HG02870 (cell line): ENCODE measurements around the gene COL25A1.
"Not testable (repeated sequence)": the region's sequence is repeated elsewhere in the genome, so short reads cannot be mapped to it uniquely, and the experiment has no call there.

Source experiments
- ATAC-seq: cut with Tn5 transposase; IDR thresholded peaks from one replicate; pipeline ENCODE4 v1.9.1; 2021; ENCODE audit warnings: mild to moderate bottlenecking, moderate library complexity; ENCODE audit not compliant: unreplicated experiment

COL25A1 gene

DNA sequence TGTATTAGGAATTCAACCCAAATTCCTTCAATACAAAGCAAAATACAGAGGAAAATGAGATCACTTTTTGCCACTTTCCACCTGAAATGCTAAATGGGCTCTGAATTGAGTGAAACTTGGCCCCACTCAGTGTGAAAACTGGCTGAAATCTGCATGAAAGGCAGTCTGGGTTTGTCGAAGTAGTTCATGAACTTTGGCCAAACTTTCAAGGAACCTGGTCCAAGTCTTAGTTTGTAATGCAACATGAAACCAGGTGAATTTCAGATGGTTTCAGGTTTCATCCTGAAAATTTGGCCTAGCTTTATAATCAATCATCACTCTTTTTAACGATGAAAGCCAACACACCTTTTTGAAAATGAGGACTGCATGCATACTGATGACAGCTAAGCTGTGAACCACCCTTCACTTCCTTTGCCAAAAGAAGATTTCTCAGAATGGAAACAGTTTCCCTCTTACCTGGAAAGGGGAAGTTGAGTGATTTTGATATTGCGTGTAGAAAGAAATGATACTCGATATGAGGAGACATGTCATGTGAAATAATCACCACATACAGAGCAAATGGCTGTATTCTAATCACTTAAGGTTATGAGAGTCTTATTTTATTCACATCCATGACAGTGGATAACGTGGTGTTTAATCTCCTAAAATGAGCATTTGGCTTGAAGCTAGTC, 329.7 kb downstream of the COL25A1 start:
- ATAC-seq: peak; percentile 79

DNA sequence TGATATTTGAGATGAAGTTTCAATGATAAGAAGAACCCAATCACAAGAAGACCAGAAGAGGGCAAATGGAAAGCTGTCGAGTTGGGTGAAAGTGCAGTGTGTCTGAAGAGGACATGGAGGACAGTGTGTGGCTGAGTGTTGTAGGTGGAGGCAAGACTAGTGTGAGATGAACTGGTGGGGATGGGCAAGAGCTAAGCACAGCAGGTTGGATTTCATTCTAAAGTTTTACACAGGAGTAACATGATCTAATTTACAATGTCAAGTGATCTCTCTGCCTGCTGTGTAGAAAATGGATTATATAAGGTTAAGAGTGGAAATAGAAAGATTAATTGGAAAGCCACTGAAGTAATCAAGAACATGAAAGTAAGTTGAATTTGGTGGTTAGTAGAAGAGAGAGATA, 331.0 kb downstream of the COL25A1 start:
- ATAC-seq: no peak

DNA sequence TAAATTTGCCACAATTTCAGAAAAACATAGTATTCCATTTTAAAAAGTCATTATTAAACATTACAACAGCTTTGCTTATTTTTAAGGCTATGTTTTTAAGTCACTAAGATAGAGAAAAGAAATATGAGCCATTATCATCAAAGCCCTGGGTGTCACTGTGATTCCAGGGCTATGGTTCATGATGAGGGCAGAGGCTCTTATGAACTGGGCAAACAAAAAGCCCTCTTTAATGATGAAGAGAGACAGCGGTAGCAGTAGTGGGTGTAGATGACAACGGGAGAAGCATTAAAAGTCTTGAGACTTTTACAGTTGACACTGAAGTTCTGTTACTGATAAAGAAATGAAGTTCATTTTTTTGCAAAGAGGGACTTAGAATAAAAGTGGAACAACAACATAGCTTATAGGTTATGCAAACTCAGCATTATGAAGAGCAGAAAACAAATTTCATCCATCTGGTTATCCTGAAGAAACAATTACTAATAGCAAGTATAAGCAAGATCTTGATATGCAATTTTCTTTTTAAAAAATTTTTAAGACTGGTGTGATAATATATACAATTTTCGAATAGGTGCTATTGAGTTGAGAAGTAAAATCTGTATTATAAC, 336.9 kb downstream of the COL25A1 start:
- ATAC-seq: no peak

DNA sequence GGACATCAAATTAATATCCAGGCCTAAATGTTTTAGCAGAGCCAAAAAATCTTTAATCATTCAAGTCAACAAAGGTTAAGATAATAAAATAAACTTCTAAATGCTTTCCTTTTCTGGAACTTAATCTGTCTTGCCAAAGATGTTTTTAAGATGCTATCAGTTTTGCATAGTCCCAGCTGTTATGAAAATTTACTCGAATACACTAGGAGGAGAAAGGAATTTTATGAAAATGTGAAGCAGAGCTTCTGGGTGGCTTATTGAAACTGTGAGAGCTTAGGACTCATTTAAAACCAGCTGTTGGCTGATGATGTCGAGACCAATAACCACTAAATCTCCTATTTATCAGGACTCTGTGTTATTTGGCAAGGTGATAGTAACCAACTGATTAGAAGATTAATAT, 337.4 kb downstream of the COL25A1 start:
- no peak for ATAC-seq

GRCh38 chr4:108963910-108964309, 338.5 kb downstream of the COL25A1 start:
- ATAC-seq: no peak

DNA sequence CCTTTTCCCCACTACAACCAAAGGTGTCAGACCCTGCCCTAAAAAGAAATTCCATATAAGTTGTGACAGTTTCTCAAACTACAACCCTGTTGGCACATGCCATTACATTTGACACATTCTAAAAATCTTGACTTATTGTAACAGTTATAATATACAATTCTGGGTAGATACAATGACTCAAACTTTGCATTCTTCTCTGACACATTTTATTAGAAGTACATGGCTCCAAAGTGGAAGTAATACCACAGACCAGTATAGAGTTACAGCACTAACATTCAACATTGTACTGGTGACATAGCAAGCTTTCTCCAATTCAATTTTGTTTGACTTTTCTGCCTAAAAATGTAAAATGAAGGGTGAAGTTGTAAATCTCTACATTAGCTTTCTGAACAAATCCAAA, 343.0 kb downstream of the COL25A1 start:
- no peak for ATAC-seq

DNA sequence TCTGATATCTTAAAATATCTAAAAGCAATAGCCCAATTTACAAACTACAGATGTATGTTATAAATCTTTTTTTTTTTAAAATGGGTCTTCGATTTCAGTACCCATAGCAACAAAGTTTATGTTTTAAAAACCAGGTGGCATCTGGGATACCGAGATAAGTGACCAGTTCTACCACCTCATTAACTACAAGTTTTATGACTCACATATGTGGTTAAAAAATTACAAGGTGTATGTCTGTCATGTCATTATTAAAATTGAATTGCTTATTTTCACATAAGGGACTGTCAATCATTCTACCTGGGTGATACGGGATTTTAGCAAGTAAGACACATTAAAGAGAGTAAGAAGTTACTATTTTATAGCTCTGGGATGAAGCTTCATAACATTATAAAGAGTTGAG, 347.6 kb downstream of the COL25A1 start:
- no peak for ATAC-seq

DNA sequence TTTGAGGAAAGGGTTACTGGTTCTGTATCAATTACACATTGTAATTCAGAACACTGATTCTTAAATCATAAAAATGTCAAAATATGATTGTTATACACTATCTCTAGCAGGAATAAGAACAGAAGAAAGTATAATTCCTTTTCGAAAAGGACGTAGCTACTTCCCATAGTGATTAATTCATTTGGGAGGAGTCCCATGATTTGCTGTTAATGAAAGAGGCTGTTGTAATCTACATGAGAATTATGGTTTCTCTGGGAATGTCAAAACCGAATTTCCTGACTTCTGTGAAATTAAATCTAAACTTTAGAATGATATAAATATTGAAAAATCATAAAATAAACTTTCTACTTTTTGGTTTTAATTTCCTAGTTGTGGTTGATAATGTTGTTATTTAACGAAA, 348.5 kb downstream of the COL25A1 start:
- ATAC-seq: no peak

- ATAC-seq: no peak
Measured at GRCh38 chr4:108950158-108950915, 352.1 kb downstream of the COL25A1 start.

DNA sequence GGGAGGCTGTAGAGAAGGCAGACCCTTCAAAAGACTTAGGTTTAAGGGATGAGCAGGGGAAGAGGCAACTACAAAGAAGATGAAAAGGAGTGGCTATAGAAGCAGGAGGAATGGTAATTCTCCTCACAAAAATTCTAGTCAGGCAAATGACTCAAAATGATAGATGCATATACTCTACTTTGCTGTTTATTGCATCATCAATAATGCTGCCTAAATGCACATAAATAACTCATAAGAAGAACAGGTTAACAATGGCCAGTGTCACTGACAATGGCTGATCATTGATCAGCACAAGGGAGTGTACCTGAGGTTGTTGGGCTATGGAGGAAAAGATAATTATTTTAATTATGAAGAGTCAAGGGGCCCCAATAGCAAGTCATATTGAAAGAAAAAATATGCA, 354.9 kb downstream of the COL25A1 start:
- no peak for ATAC-seq

DNA sequence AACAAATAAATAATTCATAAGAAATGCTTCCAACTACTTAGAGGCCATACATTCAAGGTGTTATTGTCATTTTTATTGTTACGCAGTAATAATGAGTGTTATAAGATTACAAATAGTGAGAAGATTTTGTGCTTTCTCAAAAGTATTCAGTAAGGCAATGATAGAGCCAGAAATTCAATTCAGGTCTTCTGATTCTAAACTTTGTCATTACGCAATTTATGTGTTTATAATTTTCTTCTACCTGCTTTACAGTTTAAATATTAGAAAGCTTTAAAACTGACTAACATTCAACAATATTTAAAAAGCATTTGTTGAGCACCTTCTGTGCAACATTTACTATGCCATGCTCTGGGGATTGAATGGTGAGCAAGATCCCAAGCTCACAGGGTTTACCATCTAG, 356.2 kb downstream of the COL25A1 start:
- ATAC-seq: no peak

DNA sequence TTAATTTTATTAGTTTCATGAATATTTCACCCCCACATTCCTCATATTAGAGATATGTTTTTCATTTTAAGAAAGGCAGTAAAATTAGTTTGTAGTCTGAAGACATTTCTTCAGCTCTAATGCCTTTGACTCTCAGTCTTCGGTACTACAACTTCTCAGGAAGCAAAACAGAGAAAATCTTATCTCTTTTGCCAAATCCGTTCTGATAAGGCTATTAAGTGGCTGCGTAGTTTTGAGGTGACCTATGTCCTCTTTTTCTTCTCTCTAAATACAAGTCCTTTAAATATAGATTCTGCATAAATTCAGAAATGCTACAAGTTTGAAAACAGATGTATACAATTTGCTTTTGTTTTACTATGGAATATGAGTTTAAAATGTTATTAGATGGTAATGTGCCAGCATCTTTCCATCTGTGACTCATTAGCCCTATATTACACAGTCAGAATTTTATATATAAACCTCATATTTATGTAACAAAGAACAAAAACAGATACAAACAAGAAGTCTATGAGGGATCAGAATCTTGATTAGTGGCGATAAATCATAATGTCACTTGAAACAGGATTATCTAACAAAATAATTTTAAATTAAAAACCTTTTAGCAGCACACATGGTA, 358.4 kb downstream of the COL25A1 start:
- ATAC-seq: no peak

DNA sequence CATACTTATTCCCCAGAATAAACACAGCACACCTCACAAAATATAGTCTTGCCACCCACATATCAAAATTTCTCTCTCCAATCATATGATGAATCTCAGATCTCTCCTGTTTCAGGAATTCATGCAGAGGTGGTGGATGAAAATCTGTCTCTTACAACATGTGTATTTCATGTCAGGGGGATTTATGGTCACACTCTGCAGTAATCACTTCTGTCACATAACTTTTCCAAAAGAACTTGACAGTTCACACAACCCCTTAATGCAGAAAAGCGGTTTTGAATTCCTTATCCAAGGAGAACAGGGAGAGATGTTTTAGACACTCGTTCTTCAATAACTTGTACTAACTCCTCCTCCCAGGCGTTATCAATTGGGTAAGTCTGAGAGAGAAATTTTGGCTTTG, 359.1 kb downstream of the COL25A1 start:
- no peak for ATAC-seq

GRCh38 chr4:108941904-108942430, 360.5 kb downstream of the COL25A1 start:
- ATAC-seq: no peak

- no peak for ATAC-seq
Measured at GRCh38 chr4:108940634-108941033, 361.8 kb downstream of the COL25A1 start.

DNA sequence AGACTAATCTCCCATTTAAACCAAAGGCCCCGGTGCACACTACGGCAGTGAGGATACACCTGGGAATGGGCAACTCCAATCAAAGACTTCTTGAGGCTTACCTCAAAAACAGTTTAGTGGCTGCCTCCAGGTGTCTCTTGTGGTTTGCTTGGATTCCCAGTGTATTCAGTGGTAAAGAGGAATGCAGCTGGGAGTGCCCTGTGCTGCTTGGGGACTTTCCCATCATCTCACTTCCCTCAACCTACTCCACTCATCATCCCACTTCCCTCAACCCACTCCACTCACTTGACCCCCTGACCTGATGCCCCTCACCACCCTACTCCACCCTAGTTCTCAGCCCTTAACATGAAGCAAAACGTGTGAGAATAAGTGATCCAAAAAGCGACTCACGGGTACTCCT, 362.3 kb downstream of the COL25A1 start:
- no peak for ATAC-seq

GRCh38 chr4:108937066-108937465, 365.4 kb downstream of the COL25A1 start:
- ATAC-seq: no peak

DNA sequence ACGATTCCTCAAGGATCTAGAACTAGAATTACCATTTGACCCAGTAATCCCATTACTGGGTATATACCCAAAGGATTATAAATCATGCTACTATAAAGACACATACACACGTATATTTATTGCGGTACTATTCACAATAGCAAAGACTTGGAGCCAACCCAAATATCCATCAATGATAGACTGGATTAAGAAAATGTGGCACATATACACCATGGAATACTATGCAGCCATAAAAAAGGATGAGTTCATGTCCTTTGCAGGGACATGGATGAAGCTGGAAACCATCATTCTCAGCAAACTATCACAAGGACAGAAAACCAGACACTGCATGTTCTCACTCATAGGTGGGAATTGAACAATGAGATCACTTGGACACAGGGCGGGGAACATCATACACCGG, 368.5 kb downstream of the COL25A1 start:
- ATAC-seq: not testable (repeated sequence)

DNA sequence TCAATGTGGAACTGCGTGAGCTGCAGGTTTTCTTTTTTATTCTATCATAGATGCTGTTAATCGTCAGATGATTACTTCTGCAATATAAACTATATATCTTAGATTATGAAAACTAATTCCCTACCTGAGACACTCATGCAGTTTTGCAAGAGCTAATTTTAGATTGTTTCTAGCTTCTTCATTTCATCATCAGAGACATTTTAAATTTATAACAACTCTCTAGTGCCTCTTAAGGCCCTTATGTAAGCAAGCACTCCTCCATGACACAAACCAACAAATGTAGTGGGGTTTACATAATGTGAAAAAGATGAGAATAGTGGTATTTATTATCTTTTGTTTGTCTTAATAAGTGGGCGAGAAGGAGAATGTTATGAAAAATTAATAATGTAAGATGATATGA, 369.4 kb downstream of the COL25A1 start:
- ATAC-seq: no peak

DNA sequence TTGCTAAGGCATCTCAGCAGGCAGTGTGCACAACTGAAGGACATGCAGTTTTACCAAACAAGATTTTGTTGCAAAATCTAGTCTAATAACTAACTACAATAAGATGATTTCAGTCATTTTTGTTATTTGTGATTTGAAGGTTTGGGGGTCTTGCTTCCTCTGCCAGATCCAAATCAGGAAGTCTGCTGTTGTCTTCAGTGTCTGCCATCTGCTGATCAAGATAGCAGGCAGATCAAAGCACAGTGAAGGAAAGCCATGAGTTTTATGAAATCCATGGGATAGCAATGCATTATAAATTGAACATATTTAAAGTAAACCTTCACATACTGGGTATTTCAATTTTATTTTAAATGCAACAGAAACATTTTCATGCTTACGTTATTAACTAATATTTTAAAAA, 370.5 kb downstream of the COL25A1 start:
- ATAC-seq: no peak

- no peak for ATAC-seq
Measured at GRCh38 chr4:108930186-108930585, 372.3 kb downstream of the COL25A1 start.

DNA sequence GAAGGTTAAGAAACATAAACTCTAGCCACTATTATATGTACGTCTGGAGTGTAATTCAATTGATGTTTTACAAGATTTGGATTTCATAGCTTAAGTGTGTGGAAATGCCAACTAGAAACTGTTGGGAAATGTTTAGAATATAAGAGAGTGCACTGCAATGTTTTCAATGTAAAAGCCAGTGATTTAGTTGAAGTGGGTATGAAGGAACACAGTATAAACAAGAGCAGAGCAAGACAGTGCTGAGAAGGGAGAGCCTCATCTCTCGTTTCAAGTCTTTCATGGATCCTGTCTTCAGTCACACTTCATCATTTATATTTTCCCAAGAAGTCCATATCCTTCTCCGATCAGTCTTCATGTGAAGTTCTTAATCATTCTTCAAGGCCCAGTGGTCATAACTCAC, 375.7 kb downstream of the COL25A1 start:
- no peak for ATAC-seq
